ENCODE data around the gene ONECUT2. TPM values are rescaled to one million over a fixed set of nuclear protein-coding genes. Genes with fewer than 3 reads are reported as not detected.

Gene ONECUT2
- total and polyA plus RNA-seq, 2 donors (not counting 1 experiment from before 2014, with no cell fraction given): not detected

DNA sequence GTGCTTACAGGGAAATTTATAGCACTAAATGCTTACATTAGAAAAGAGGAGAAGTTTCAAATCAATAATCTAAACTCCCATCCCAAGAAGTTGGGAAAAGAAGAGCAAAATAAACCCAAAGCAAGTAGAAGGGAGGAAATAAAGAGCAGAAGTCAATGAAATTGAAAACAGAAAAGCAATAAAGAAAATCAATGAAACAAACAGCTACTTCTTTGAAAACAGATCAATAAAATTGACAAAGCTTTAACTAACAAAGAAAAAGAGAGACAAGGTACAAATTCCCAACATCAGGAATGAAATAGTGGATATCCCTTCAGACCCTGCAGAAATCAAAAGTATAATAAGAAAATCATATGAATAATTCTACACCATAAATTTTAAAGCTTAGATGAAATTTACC, 25.5 kb upstream of the ONECUT2 start:
- Histone ChIP-seq H3K27ac (ENCODE audit: low read length in 2 of 2) (no peak overlapping the region), H3K4me1 (ENCODE audit: control insufficient read depth in 2 of 2, insufficient read depth in 2 of 2, low read length in 2 of 2) (no peaks in the 10 kb centered on the region), H4K20me1 (ENCODE audit: control insufficient read depth, insufficient read depth, low read length, poor library complexity, severe bottlenecking) (no peaks in the 10 kb centered on the region), H3K79me2 (ENCODE audit: control insufficient read depth, insufficient read depth, low read length) (no peaks in the 10 kb centered on the region), H2AFZ (ENCODE audit: insufficient read depth, low read depth, low read length, poor library complexity, severe bottlenecking) (no peak overlapping the region), H3K27me3 (replicated peaks in 1 of 4; ENCODE audit: control extremely low read depth in 1 of 4, control insufficient read depth in 3 of 4, insufficient read depth in 4 of 4, low read length in 3 of 4) (peaks cover 0 to 3% (median under 1%) of the 10 kb centered on the region in 4 experiments), H3K9ac (ENCODE audit: low read length) (no peak overlapping the region), H3K4me2 (replicated peaks; ENCODE audit: low read depth, low read length, poor library complexity, severe bottlenecking) (no peak overlapping the region), H3K9me3 (ENCODE audit: control extremely low read depth in 1 of 3, control insufficient read depth in 2 of 3, insufficient read depth in 1 of 3, low read length in 2 of 3) (peaks cover 0 to 3% (median 0%) of the 10 kb centered on the region in 3 donors), H3K4me3 (ENCODE audit: control extremely low read depth in 1 of 5, extremely low read depth in 1 of 5, insufficient read depth in 1 of 5, low read depth in 2 of 5, low read length in 4 of 5) (no peak overlapping the region), H3K36me3 (replicated peaks in 1 of 2; ENCODE audit: control extremely low read depth in 1 of 2, control insufficient read depth in 1 of 2, extremely low read depth in 1 of 2, insufficient read depth in 2 of 2, low read length in 1 of 2) (no peaks in the 10 kb centered on the region)
- intact Hi-C loops (cut with micrococcal nuclease): no loop called here
- no peaks in the 10 kb centered on the region for H3K4me1 Mint-ChIP-seq
- H3K4me3 Mint-ChIP-seq: no peak overlapping the region
- H3K27ac Mint-ChIP-seq: no peak overlapping the region
- ChIA-PET POLR2A (no interaction called here), CTCF (no interaction called here)
- ATAC-seq (ENCODE audit: low read depth): no peak
- no peak for DNase-seq
- H3K27me3 Mint-ChIP-seq: peaks cover 32% of the 10 kb centered on the region
- no peak for TF ChIP-seq EZH2 (IDR thresholded peaks at IDR 0.05; ENCODE audit: borderline replicate concordance, insufficient read depth, low read depth, low read length, poor library complexity, severe bottlenecking)
- no peaks in the 10 kb centered on the region for H3K9me3 Mint-ChIP-seq (ENCODE audit: insufficient read depth)

DNA sequence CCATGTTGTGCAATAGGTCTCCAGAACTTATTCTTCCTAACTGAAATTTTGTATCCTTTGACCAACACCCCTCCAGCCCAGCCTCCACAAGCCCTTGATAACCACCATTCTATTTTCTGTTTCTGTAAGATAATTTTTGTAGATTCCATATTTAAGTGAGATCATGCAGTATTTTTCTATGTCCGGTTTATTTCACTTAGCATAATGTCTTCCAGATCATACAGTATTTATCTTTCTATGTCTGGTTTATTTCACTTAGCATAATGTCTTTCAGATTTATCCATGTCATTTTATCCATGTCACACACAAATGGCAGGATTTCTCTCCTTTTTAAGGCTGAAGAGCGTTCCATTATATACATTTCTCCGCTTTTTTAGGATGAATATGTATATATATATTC, 24.4 kb upstream of the ONECUT2 start:
- no peaks in the 10 kb centered on the region for H3K4me1 ChIP-seq (ENCODE audit: control insufficient read depth in 2 of 2, insufficient read depth in 2 of 2, low read length in 2 of 2)
- no peak overlapping the region for H2AFZ ChIP-seq (ENCODE audit: insufficient read depth, low read depth, low read length, poor library complexity, severe bottlenecking)
- Mint-ChIP-seq H3K4me3 (no peak overlapping the region), H3K27ac (no peak overlapping the region), H3K4me1 (no peaks in the 10 kb centered on the region), H3K27me3 (peaks cover 32% of the 10 kb centered on the region), H3K9me3 (ENCODE audit: insufficient read depth) (no peaks in the 10 kb centered on the region)
- no peak overlapping the region for H3K27ac ChIP-seq (ENCODE audit: low read length in 2 of 2)
- intact Hi-C loops (cut with micrococcal nuclease): no loop called here
- H3K4me3 ChIP-seq (ENCODE audit: control extremely low read depth in 1 of 5, extremely low read depth in 1 of 5, insufficient read depth in 1 of 5, low read depth in 2 of 5, low read length in 4 of 5): no peak overlapping the region
- POLR2A ChIA-PET: no interaction called here
- no peaks in the 10 kb centered on the region for H4K20me1 ChIP-seq (ENCODE audit: control insufficient read depth, insufficient read depth, low read length, poor library complexity, severe bottlenecking)
- peaks cover 0 to 3% (median 0%) of the 10 kb centered on the region in 4 experiments for H3K27me3 ChIP-seq (replicated peaks in 1 of 4; ENCODE audit: control extremely low read depth in 1 of 4, control insufficient read depth in 3 of 4, insufficient read depth in 4 of 4, low read length in 3 of 4)
- H3K9me3 ChIP-seq (ENCODE audit: control extremely low read depth in 1 of 3, control insufficient read depth in 2 of 3, insufficient read depth in 1 of 3, low read length in 2 of 3): peaks cover 0 to 3% (median 0%) of the 10 kb centered on the region in 3 donors
- no peak overlapping the region for H3K4me2 ChIP-seq (replicated peaks; ENCODE audit: low read depth, low read length, poor library complexity, severe bottlenecking)
- ATAC-seq (ENCODE audit: low read depth) (no peak), DNase-seq (no peak)
- TF ChIP-seq EZH2 (IDR thresholded peaks at IDR 0.05; ENCODE audit: borderline replicate concordance, insufficient read depth, low read depth, low read length, poor library complexity, severe bottlenecking): no peak
- no peak overlapping the region for H3K9ac ChIP-seq (ENCODE audit: low read length)
- no CpG with 5 or more reads among the region's 3 CpGs for WGBS (ENCODE audit: insufficient coverage)
- H3K79me2 ChIP-seq (ENCODE audit: control insufficient read depth, insufficient read depth, low read length): no peaks in the 10 kb centered on the region
- no peaks in the 10 kb centered on the region for H3K36me3 ChIP-seq (replicated peaks in 1 of 2; ENCODE audit: control extremely low read depth in 1 of 2, control insufficient read depth in 1 of 2, extremely low read depth in 1 of 2, insufficient read depth in 2 of 2, low read length in 1 of 2)
- CTCF ChIA-PET: no interaction called here

Measured in B cell (primary cell).